Body of pancreas (tissue), 4 donors: ENCODE results near the gene SPOCD1.

ENCODE experiments used
- CTCF ChIP-seq, 7 experiments: fragments of 450-650 bp in 4 of 7; fragments of 200-600 bp in 3 of 7; sonication (generic) in 3 of 7; IDR thresholded peaks; one replicate each; pipeline ENCODE4 v1.5.1; 2016 to 2019; ENCODE audit warnings: antibody characterized with exemption in 7 of 7
- POLR2A ChIP-seq, 3 donors: fragments of 450-650 bp; IDR thresholded peaks; one replicate each; pipeline ENCODE4 v1.6.1; 2016; ENCODE audit warnings: antibody characterized with exemption in 3 of 3, mild to moderate bottlenecking in 2 of 3

GRCh38 chr1:31751822-31752241 is 64.0 kb downstream of the SPOCD1 start:
- TF ChIP-seq CTCF (IDR thresholded peaks at IDR 0.05) (no peak), POLR2A (IDR thresholded peaks at IDR 0.05) (no peak)
